GM12878 (cell line): ENCODE data around the gene MRPL37. TPM values are rescaled to one million over a fixed set of nuclear protein-coding genes. Genes with fewer than 3 reads are reported as not detected.

Experiments used
- ATAC-seq: fragments of 200-7000 bp; cut with Tn5 transposase; 3 replicates; pipeline ENCODE4 v1.9.1; 2020; ENCODE audit warnings: mild to moderate bottlenecking, moderate library complexity
- BruUV-seq: library from RNA; stranded (reverse); fragments of 400-500 nt; replicated peaks from 2 replicates; lab custom pipeline; 2021; lab: Mats Ljungman, UMichigan
- CTCF ChIA-PET: fragments of 300-600 bp; sonication (Branson Sonifier 250); formaldehyde crosslinking; extraction: SDS; loops from one replicate; lab custom pipeline; 2021; ENCODE audit warnings: inconsistent platforms; lab: Yijun Ruan, JAX
- POLR2A ChIA-PET: fragments of 350-600 bp; formaldehyde crosslinking; extraction: SDS; loops from one replicate; lab custom pipeline; 2021; ENCODE audit warnings: inconsistent platforms; lab: Charles Lee
- RAD21 ChIA-PET: fragments of 300-600 bp; sonication (Branson Sonifier 250); formaldehyde crosslinking; loops from one replicate; lab custom pipeline; 2023; ENCODE audit warnings: antibody characterized with exemption; ENCODE audit not compliant: unreplicated experiment; lab: Charles Lee
- SMC1A ChIA-PET: fragments of 300-600 bp; sonication (Branson Sonifier 250); formaldehyde crosslinking; loops from one replicate; lab custom pipeline; 2023; ENCODE audit not compliant: unreplicated experiment, uncharacterized antibody; lab: Charles Lee
- DNase-seq: peaks from one replicate; pipeline ENCODE4 v3.0.0-alpha.2; 2011; ENCODE audit warnings: low read depth, low spot score
- FAIRE-seq: peaks from 3 replicates; lab custom pipeline; 2011; peaks lifted over from hg19 to GRCh38; lab: Jason Lieb, UNC
- H2AFZ ChIP-seq: 2 replicates; pipeline ENCODE4 v1.6.0; 2011; ENCODE audit warnings: low read depth, low read length, control low read depth; ENCODE audit not compliant: control insufficient read depth
- H3K27ac ChIP-seq: 2 replicates; pipeline ENCODE4 v1.5.1; 2011; ENCODE audit warnings: control low read depth; ENCODE audit not compliant: control insufficient read depth, insufficient read depth
- H3K27me3 ChIP-seq, 2 experiments: replicated peaks in 1 of 2; 2 replicates each; pipeline versions ENCODE4 v1.6.0 to v1.6.1; 2011; ENCODE audit warnings: low read length in 1 of 2; ENCODE audit not compliant: control insufficient read depth in 2 of 2, insufficient read depth in 2 of 2
- H3K36me3 ChIP-seq, 2 experiments: 2 replicates each; pipeline ENCODE4 v1.5.1; 2011; ENCODE audit warnings: low read length in 1 of 2; ENCODE audit not compliant: control insufficient read depth in 2 of 2, insufficient read depth in 2 of 2
- H3K4me1 ChIP-seq: 2 replicates; pipeline ENCODE4 v1.6.1; 2011; ENCODE audit warnings: mild to moderate bottlenecking, low read length, moderate library complexity, mixed read lengths; ENCODE audit not compliant: control insufficient read depth, insufficient read depth
- H3K4me2 ChIP-seq: 2 replicates; pipeline ENCODE4 v1.6.0; 2011; ENCODE audit warnings: control low read depth; ENCODE audit not compliant: control insufficient read depth, insufficient read depth
- H3K4me3 ChIP-seq: fragments of 200-600 bp; sonication (generic); 2 replicates; pipeline ENCODE4 v1.5.1; 2016
- H3K79me2 ChIP-seq: 2 replicates; pipeline ENCODE4 v1.6.0; 2011; ENCODE audit warnings: low read length; ENCODE audit not compliant: control insufficient read depth, insufficient read depth
- H3K9ac ChIP-seq: 2 replicates; pipeline ENCODE4 v1.8.0; 2011; ENCODE audit warnings: low read length, control low read depth, mixed read lengths; ENCODE audit not compliant: control insufficient read depth, insufficient read depth
- H3K9me3 ChIP-seq: replicated peaks from 3 replicates; pipeline ENCODE4 v1.5.1; 2011; ENCODE audit warnings: mild to moderate bottlenecking, low read length; ENCODE audit not compliant: control insufficient read depth, insufficient read depth
- H4K20me1 ChIP-seq: 2 replicates; pipeline ENCODE4 v1.6.0; 2011; ENCODE audit not compliant: control insufficient read depth, insufficient read depth
- EP300 ChIP-seq, 2 experiments: fragments of 150-350 bp in 1 of 2; IDR thresholded peaks; 2 replicates each; pipeline ENCODE4 v1.6.1; 2011 to 2012; ENCODE audit warnings: low read depth in 2 of 2, low read length in 2 of 2, borderline replicate concordance in 1 of 2, improper control_type of control experiment in 1 of 2, inconsistent platforms in 1 of 2; ENCODE audit not compliant: control insufficient read depth in 1 of 2
- GABPA ChIP-seq: IDR thresholded peaks from 2 replicates; pipeline ENCODE4 v1.6.1; 2014; ENCODE audit warnings: antibody characterized with exemption, low read depth, mild to moderate bottlenecking, inconsistent platforms
- KAT2A ChIP-seq: conservative IDR thresholded peaks from 2 replicates; pipeline ENCODE4 v1.6.1; 2011; ENCODE audit warnings: low read depth, low read length; ENCODE audit not compliant: control insufficient read depth
- KDM1A ChIP-seq: fragments of 200-600 bp; sonication (generic); IDR thresholded peaks from 2 replicates; pipeline ENCODE4 v1.6.1; 2016; ENCODE audit warnings: borderline replicate concordance
- NFYA ChIP-seq: IDR thresholded peaks from 2 replicates; pipeline ENCODE4 v1.6.1; 2011; ENCODE audit warnings: low read depth, mild to moderate bottlenecking, low read length, improper control_type of control experiment, borderline replicate concordance
- NFYB ChIP-seq: IDR thresholded peaks from 2 replicates; pipeline ENCODE4 v1.6.1; 2011; ENCODE audit warnings: low read depth, mild to moderate bottlenecking, low read length, improper control_type of control experiment, moderate library complexity; ENCODE audit not compliant: insufficient read depth
- PRDM15 ChIP-seq: fragments of 450-650 bp; formaldehyde crosslinking; IDR thresholded peaks from 2 replicates; pipeline ENCODE4 v1.4.0; 2020; ENCODE audit warnings: mild to moderate bottlenecking, moderate library complexity
- RUNX3 ChIP-seq: IDR thresholded peaks from 2 replicates; pipeline ENCODE4 v1.6.1; 2012; ENCODE audit warnings: low read length, inconsistent platforms
- SKIL ChIP-seq: fragments of 450-650 bp; IDR thresholded peaks from 2 replicates; pipeline ENCODE4 v1.6.1; 2017; ENCODE audit warnings: mild to moderate bottlenecking, low read depth, inconsistent platforms; ENCODE audit not compliant: poor library complexity, severe bottlenecking
- SMAD1 ChIP-seq: fragments of 450-650 bp; IDR thresholded peaks from 2 replicates; pipeline ENCODE4 v1.6.1; 2018; ENCODE audit warnings: mild to moderate bottlenecking, low read depth; ENCODE audit not compliant: partially characterized antibody
- SMAD5 ChIP-seq: IDR thresholded peaks from 2 replicates; pipeline ENCODE4 v1.6.1; 2016; ENCODE audit warnings: antibody characterized with exemption, low read depth
- SMC3 ChIP-seq: IDR thresholded peaks from 2 replicates; pipeline ENCODE4 v1.6.1; 2011; ENCODE audit warnings: low read length, improper control_type of control experiment, borderline replicate concordance
- WRNIP1 ChIP-seq: IDR thresholded peaks from 2 replicates; pipeline ENCODE4 v1.6.1; 2011; ENCODE audit warnings: low read depth, low read length, improper control_type of control experiment, borderline replicate concordance
- YY1 ChIP-seq: IDR thresholded peaks from 2 replicates; pipeline ENCODE4 v1.6.1; 2011; ENCODE audit warnings: low read depth, mild to moderate bottlenecking, low read length
- ZNF217 ChIP-seq: fragments of 450-650 bp; IDR thresholded peaks from 2 replicates; pipeline ENCODE4 v1.6.1; 2017; ENCODE audit warnings: antibody characterized with exemption, mild to moderate bottlenecking
- WGBS: methylation state at CpG from one replicate; pipeline ENCODE4 v1.1.6; 2016; ENCODE audit warnings: low lambda C conversion rate; ENCODE audit not compliant: insufficient replicate concordance, insufficient coverage; ENCODE audit errors: missing lambda C conversion rate; 5-methylcytosine and 5-hydroxymethylcytosine counted together
- in situ Hi-C: fragments of 300-500 bp; cut with MboI; formaldehyde crosslinking; loops from 9 replicates; pipeline ENCODE4 v1.14.3; 2018; ENCODE audit warnings: mixed read lengths
- intact Hi-C: fragments of 100-400 bp; cut with micrococcal nuclease; formaldehyde crosslinking; loops from one replicate; pipeline ENCODE4 v1.14.2; 2022; ENCODE audit not compliant: unreplicated experiment
- polyA plus RNA-seq, 11 experiments: library from polyadenylated mRNA; depleted of rRNA in 4 of 11; unstranded in 6 of 11; stranded (reverse) in 5 of 11; fragments of >200 nt; fragmentation: Nextera tagmentation in 4 of 11; fragmentation: Illumina TruSeq in 1 of 11; extraction: Ambion mirVana in 4 of 11; extraction: Trizol in 1 of 11; gene quantifications; 1 replicate in 1 of 11; 2 replicates in 10 of 11; pipeline versions ENCODE4 v1.2.1 to v1.2.3, GENCODE V29; 2011 to 2016; ENCODE audit warnings: inconsistent platforms in 2 of 11, missing spikeins in 2 of 11, low read depth in 1 of 11
- total RNA-seq, 4 experiments: library from RNA; depleted of rRNA in 3 of 4; stranded (reverse); fragments of >200 nt in 3 of 4; fragmentation: Illumina TruSeq in 1 of 4; extraction: Trizol in 1 of 4; gene quantifications; 2 replicates each; pipeline versions ENCODE4 v1.2.1 to v1.2.3, GENCODE V29; 2013 to 2021

The MRPL37 gene
- total and polyA plus RNA-seq, 10 of the 15 experiments (the other 5 are each of a cell fraction or from before 2014, with no cell fraction given): 41.4 to 217 (median 159) TPM

DNA sequence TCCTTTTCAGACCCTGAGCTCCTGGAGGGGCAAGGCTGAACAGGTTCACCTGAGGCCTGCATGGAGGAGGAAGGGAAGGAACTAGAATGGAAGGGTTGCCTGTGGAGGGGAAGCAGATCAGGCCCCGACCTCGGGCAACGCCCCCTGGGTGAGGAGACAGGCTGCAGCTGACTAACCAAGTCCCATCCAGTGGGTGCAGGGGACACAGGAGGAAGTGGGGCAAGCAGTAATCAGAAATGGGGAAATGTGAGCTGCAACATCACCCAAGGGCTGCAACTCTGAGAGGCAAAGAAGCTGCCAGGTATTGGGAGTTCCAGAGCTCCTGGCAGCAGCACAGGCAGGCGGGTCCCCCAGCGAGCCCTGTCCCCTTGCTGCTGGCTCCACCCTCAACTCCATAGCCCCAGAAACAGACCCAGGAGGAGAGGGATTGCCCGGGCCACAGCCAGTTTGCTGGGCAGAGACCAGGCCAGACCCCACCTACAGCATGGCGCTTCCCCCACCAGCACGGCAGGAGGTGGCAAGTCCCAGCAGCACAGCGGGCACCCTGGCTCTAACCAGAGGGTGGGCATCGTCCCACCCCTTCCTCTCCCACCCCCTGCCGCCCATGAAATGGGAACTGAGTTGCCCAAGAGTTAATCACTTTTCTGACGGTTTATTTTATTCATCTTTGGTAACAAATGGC, 38.5 kb downstream of the MRPL37 start:
- Histone ChIP-seq H3K27me3 (no peaks in the 10 kb centered on the region), H3K4me1 (no peaks in the 10 kb centered on the region), H3K4me3 (no peak overlapping the region), H3K79me2 (no peaks in the 10 kb centered on the region), H2AFZ (no peak overlapping the region), H3K36me3 (peaks cover 9 to 10% of the 10 kb centered on the region in 2 experiments; a peak in 3 of 4 replicates), H4K20me1 (no peaks in the 10 kb centered on the region), H3K27ac (no peak overlapping the region), H3K9ac (no peak overlapping the region), H3K9me3 (no peaks in the 10 kb centered on the region), H3K4me2 (no peak overlapping the region)
- 83% methylated on average over 11 of the region's 12 CpGs for WGBS
- ChIA-PET SMC1A (no interaction called here), CTCF (no interaction called here), POLR2A (no interaction called here), RAD21 (no interaction called here)
- TF ChIP-seq GABPA: no peak
- no peak for TF ChIP-seq SMAD5
- no peak for TF ChIP-seq EP300 (IDR thresholded peaks at IDR 0.05; ENCODE audit: borderline replicate concordance in 1 of 2, control insufficient read depth in 1 of 2, low read depth in 2 of 2, low read length in 2 of 2)
- no peak for TF ChIP-seq YY1
- no peak for TF ChIP-seq WRNIP1
- TF ChIP-seq PRDM15 (CRISPR knock-in tag): no peak
- TF ChIP-seq NFYB: no peak
- TF ChIP-seq NFYA: no peak
- no peak for TF ChIP-seq SKIL
- no peak for TF ChIP-seq ZNF217
- TF ChIP-seq KDM1A: no peak
- TF ChIP-seq KAT2A: no peak
- TF ChIP-seq SMAD1: no peak
- no peak for TF ChIP-seq SMC3
- TF ChIP-seq RUNX3: no peak
- no TSS peak for BruUV-seq
- FAIRE-seq (no peak), DNase-seq (no peak), ATAC-seq (no peak)
- intact Hi-C loops (no loop called here), in situ Hi-C loops (no loop called here)
